ENCODE data around the gene NIPSNAP3A.

Gene NIPSNAP3A

GRCh38 chr9:104808035-104808614, 60.6 kb downstream of the NIPSNAP3A start:
- peak; percentile 18 for DNase-seq (ENCODE audit: low read depth, low spot score)

All from ELF-1 (cell line).